ENCODE results near the gene GPC3.

- no peak for TF ChIP-seq POLR2AphosphoS5 (IDR thresholded peaks at IDR 0.05; ENCODE audit: insufficient read depth in 1 of 2, low read depth in 1 of 2)
- no peak for TF ChIP-seq CTCF (IDR thresholded peaks at IDR 0.05)
Observed at GRCh38 chrX:133568109-133568508, 417.3 kb downstream of the GPC3 start.
